Measurements from ENCODE around the gene NAT10. TPM values are rescaled to one million over a fixed set of nuclear protein-coding genes. Genes with fewer than 3 reads are reported as not detected.

NAT10 gene
- total RNA-seq, 1 donor from 2014 or later: 22.3 TPM

GRCh38 chr11:34098813-34099212 is 6.6 kb upstream of the NAT10 start:
- intact Hi-C loops (cut with micrococcal nuclease): no loop called here
- TF ChIP-seq CTCF (IDR thresholded peaks at IDR 0.05; ENCODE audit: borderline replicate concordance): no peak

GRCh38 chr11:34104680-34105078 is 750 bp upstream of the NAT10 start:
- peaks cover 42% of the 10 kb centered on the region for H3K36me3 ChIP-seq
- TF ChIP-seq CTCF (IDR thresholded peaks at IDR 0.05; ENCODE audit: borderline replicate concordance): no peak
- intact Hi-C loops (cut with micrococcal nuclease): loop anchor here (10.0 kb wide), 1 partner anchor 50 kb away; the partner anchor contains the start of gene CAPRIN1

More at GRCh38 chr11:34098813-34099212, 6.6 kb upstream of the NAT10 start:
- Histone ChIP-seq H3K36me3 (peaks cover 83% of the 10 kb centered on the region), H3K4me1 (no peaks in the 10 kb centered on the region), H3K27ac (replicated peaks) (no peak overlapping the region), H3K9me3 (replicated peaks) (no peaks in the 10 kb centered on the region), H3K4me3 (no peak overlapping the region), H3K27me3 (ENCODE audit: low read depth) (no peaks in the 10 kb centered on the region)
- no peak for DNase-seq

GRCh38 chr11:34105957-34106504 is 602 bp downstream of the NAT10 start:
- H3K9me3 ChIP-seq (replicated peaks): no peaks in the 10 kb centered on the region
- no peaks in the 10 kb centered on the region for H3K27me3 ChIP-seq (ENCODE audit: low read depth)
- H3K27ac ChIP-seq (replicated peaks): peak overlapping the region; percentile 94
- peaks cover 31% of the 10 kb centered on the region for H3K4me1 ChIP-seq
- peak overlapping the region; percentile 90 for H3K4me3 ChIP-seq
- intact Hi-C loops (cut with micrococcal nuclease): loop anchor here (10.0 kb wide), 1 partner anchor 51 kb away; the partner anchor contains the start of gene CAPRIN1
- DNase-seq: no peak
- H3K36me3 ChIP-seq: peaks cover 43% of the 10 kb centered on the region
- TF ChIP-seq CTCF (IDR thresholded peaks at IDR 0.05; ENCODE audit: borderline replicate concordance): no peak

More at GRCh38 chr11:34104680-34105078, 750 bp upstream of the NAT10 start:
- Histone ChIP-seq H3K4me1 (peaks cover 31% of the 10 kb centered on the region), H3K4me3 (peak overlapping the region; percentile 90), H3K27me3 (ENCODE audit: low read depth) (no peaks in the 10 kb centered on the region), H3K27ac (replicated peaks) (peak overlapping the region; percentile 94), H3K9me3 (replicated peaks) (no peaks in the 10 kb centered on the region)
- DNase-seq: no peak

- H3K4me1 ChIP-seq: peaks cover 15% of the 10 kb centered on the region
- TF ChIP-seq CTCF (IDR thresholded peaks at IDR 0.05; ENCODE audit: borderline replicate concordance): no peak
- no peaks in the 10 kb centered on the region for H3K27me3 ChIP-seq (ENCODE audit: low read depth)
- H3K27ac ChIP-seq (replicated peaks): no peak overlapping the region
- no peak overlapping the region for H3K4me3 ChIP-seq
- DNase-seq: no peak
- H3K36me3 ChIP-seq: peaks cover 89% of the 10 kb centered on the region
- intact Hi-C loops (cut with micrococcal nuclease): no loop called here
- H3K9me3 ChIP-seq (replicated peaks): no peaks in the 10 kb centered on the region
Measured at GRCh38 chr11:34111722-34112270, 6.4 kb downstream of the NAT10 start.

GRCh38 chr11:34114014-34114413 is 8.6 kb downstream of the NAT10 start:
- no peak for TF ChIP-seq CTCF (IDR thresholded peaks at IDR 0.05; ENCODE audit: borderline replicate concordance)
- intact Hi-C loops (cut with micrococcal nuclease): no loop called here

More at GRCh38 chr11:34114014-34114413, 8.6 kb downstream of the NAT10 start:
- no peak overlapping the region for H3K27ac ChIP-seq (replicated peaks)
- no peaks in the 10 kb centered on the region for H3K9me3 ChIP-seq (replicated peaks)
- H3K4me1 ChIP-seq: peaks cover 7% of the 10 kb centered on the region
- no peaks in the 10 kb centered on the region for H3K27me3 ChIP-seq (ENCODE audit: low read depth)
- no peak for DNase-seq
- peaks cover 100% of the 10 kb centered on the region for H3K36me3 ChIP-seq
- no peak overlapping the region for H3K4me3 ChIP-seq
